Osteoblast (primary cell): Measurements from ENCODE around the gene MRPS5. TPM values are rescaled to one million over a fixed set of nuclear protein-coding genes. Genes with fewer than 3 reads are reported as not detected.

Experiments
- DNase-seq: peaks from one replicate; pipeline ENCODE4 v3.0.0; 2011; ENCODE audit warnings: low spot score, mixed read lengths; ENCODE audit not compliant: insufficient read length; ENCODE audit errors: missing footprints
- H2AFZ ChIP-seq: 2 replicates; pipeline ENCODE4 v1.6.0; 2011; ENCODE audit warnings: mild to moderate bottlenecking, low read length
- H3K27ac ChIP-seq: 2 replicates; pipeline ENCODE4 v1.5.1; 2011; ENCODE audit warnings: mild to moderate bottlenecking, low read depth, low read length, moderate library complexity
- H3K27me3 ChIP-seq: 2 replicates; pipeline ENCODE4 v1.6.0; 2012; ENCODE audit warnings: mild to moderate bottlenecking, control low read depth, inconsistent platforms, low read length, moderate library complexity; ENCODE audit not compliant: insufficient read depth
- H3K36me3 ChIP-seq: 2 replicates; pipeline ENCODE4 v1.5.1; 2011; ENCODE audit warnings: mild to moderate bottlenecking, low read length, control low read depth, moderate library complexity; ENCODE audit not compliant: insufficient read depth
- H3K4me1 ChIP-seq: 2 replicates; pipeline ENCODE4 v1.5.1; 2011; ENCODE audit warnings: mild to moderate bottlenecking, low read length, control low read depth, moderate library complexity; ENCODE audit not compliant: insufficient read depth
- H3K4me2 ChIP-seq: 2 replicates; pipeline ENCODE4 v1.6.0; 2011; ENCODE audit warnings: mild to moderate bottlenecking, low read length; ENCODE audit not compliant: insufficient read depth
- H3K4me3 ChIP-seq: fragments of 200-600 bp; sonication (generic); 3 replicates; pipeline ENCODE4 v1.5.1; 2012; ENCODE audit warnings: mild to moderate bottlenecking, low read length, inconsistent platforms; ENCODE audit not compliant: insufficient read depth
- H3K79me2 ChIP-seq: 2 replicates; pipeline ENCODE4 v1.6.0; 2012; ENCODE audit warnings: mild to moderate bottlenecking, low read length, control low read depth, inconsistent platforms; ENCODE audit not compliant: insufficient read depth
- H3K9me3 ChIP-seq: 2 replicates; pipeline ENCODE4 v1.5.1; 2011; ENCODE audit warnings: low read depth, low read length, control low read depth
- H4K20me1 ChIP-seq: 2 replicates; pipeline ENCODE4 v1.6.0; 2012; ENCODE audit warnings: mild to moderate bottlenecking, low read length, control low read depth; ENCODE audit not compliant: insufficient read depth
- CTCF ChIP-seq: IDR thresholded peaks from 2 replicates; pipeline ENCODE4 v1.5.1; 2011; ENCODE audit warnings: mild to moderate bottlenecking, low read depth, low read length, moderate library complexity; ENCODE audit errors: extremely low read depth
- total RNA-seq: library from RNA; depleted of rRNA; stranded (reverse); fragments of >200 nt; gene quantifications from 2 replicates; pipeline ENCODE4 v1.2.3, GENCODE V29; 2012

MRPS5 gene
- total RNA-seq, 1 donor: 27.1 TPM

DNA sequence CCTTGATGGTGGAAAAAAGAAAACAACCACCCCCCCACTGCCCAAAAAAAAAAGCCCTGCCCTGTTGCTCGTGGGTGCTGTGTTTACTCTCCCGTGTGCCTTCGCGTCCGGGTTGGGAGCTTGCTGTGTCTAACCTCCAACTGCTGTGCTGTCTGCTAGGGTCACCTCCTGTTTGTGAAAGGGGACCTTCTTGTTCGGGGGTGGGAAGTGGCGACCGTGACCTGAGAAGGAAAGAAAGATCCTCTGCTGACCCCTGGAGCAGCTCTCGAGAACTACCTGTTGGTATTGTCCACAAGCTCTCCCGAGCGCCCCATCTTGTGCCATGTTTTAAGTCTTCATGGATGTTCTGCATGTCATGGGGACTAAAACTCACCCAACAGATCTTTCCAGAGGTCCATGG is 68.1 kb downstream of the MRPS5 start:
- DNase-seq: no peak

GRCh38 chr2:95052804-95053479 is 68.7 kb downstream of the MRPS5 start:
- no peaks in the 10 kb centered on the region for H3K36me3 ChIP-seq
- H3K79me2 ChIP-seq: no peaks in the 10 kb centered on the region
- no peak overlapping the region for H3K4me3 ChIP-seq
- TF ChIP-seq CTCF: no peak
- H4K20me1 ChIP-seq: no peaks in the 10 kb centered on the region
- DNase-seq: no peak
- no peak overlapping the region for H3K4me2 ChIP-seq
- H3K27me3 ChIP-seq: peaks cover 27% of the 10 kb centered on the region
- no peaks in the 10 kb centered on the region for H3K4me1 ChIP-seq
- no peak overlapping the region for H3K27ac ChIP-seq
- H3K9me3 ChIP-seq: no peaks in the 10 kb centered on the region
- H2AFZ ChIP-seq: no peak overlapping the region

More for the DNA sequence above, 68.1 kb downstream of the MRPS5 start:
- peaks cover 25% of the 10 kb centered on the region for H3K27me3 ChIP-seq
- no peaks in the 10 kb centered on the region for H3K9me3 ChIP-seq
- no peak overlapping the region for H3K4me2 ChIP-seq
- no peaks in the 10 kb centered on the region for H3K4me1 ChIP-seq
- no peak overlapping the region for H2AFZ ChIP-seq
- H3K79me2 ChIP-seq: no peaks in the 10 kb centered on the region
- no peaks in the 10 kb centered on the region for H4K20me1 ChIP-seq
- no peak overlapping the region for H3K4me3 ChIP-seq
- TF ChIP-seq CTCF: no peak
- H3K27ac ChIP-seq: no peak overlapping the region
- no peaks in the 10 kb centered on the region for H3K36me3 ChIP-seq

DNA sequence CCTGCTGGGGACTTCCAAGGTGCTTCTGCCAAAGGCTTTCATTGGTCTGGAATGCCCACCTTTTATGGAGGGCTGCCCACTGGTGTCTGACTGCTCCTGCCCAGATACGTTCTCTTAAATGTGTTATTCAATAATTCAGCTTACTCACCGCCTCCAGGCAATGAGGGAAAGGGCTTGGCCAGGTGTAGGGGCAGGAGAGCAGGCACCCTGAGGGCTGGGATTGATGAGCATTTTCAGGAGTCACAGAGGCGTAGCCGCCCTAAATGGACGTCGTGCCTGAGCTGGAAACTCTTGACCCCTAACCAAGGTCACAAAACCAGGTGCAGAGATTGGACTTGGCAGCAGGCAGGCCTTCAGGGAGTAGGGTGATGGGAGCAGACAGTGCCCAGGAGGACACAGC is 69.3 kb downstream of the MRPS5 start:
- no peaks in the 10 kb centered on the region for H3K4me1 ChIP-seq
- TF ChIP-seq CTCF: no peak

DNA sequence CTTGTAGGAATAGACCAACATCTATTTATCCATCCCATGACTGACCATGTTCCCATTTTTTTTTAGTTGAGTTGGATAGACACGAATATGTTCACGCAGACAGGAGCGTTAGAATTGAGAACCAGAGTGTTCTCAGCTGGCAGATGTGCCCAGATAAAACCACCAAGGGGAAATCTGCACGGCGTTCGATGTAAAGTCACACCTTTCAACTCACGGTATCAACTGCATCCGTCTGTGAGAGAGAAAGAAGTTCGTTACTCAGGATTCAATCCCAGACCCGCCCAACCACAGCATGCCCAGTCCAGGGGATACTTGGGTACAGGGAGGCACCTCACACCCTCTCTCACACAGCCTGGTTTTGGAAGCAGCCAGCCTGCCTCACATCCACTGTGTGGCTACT is 70.0 kb downstream of the MRPS5 start:
- peaks cover 29% of the 10 kb centered on the region for H3K27me3 ChIP-seq
- no peak for TF ChIP-seq CTCF
- no peak overlapping the region for H3K4me3 ChIP-seq
- no peak overlapping the region for H3K4me2 ChIP-seq
- no peak overlapping the region for H2AFZ ChIP-seq
- H3K4me1 ChIP-seq: no peaks in the 10 kb centered on the region
- no peaks in the 10 kb centered on the region for H3K36me3 ChIP-seq
- no peak overlapping the region for H3K27ac ChIP-seq
- DNase-seq: no peak
- no peaks in the 10 kb centered on the region for H3K9me3 ChIP-seq
- H3K79me2 ChIP-seq: no peaks in the 10 kb centered on the region
- no peaks in the 10 kb centered on the region for H4K20me1 ChIP-seq

More for the DNA sequence above, 69.3 kb downstream of the MRPS5 start:
- DNase-seq: no peak
- Histone ChIP-seq H3K36me3 (no peaks in the 10 kb centered on the region), H3K79me2 (no peaks in the 10 kb centered on the region), H2AFZ (no peak overlapping the region), H4K20me1 (no peaks in the 10 kb centered on the region), H3K4me2 (no peak overlapping the region), H3K27me3 (peaks cover 29% of the 10 kb centered on the region), H3K4me3 (no peak overlapping the region), H3K27ac (no peak overlapping the region), H3K9me3 (no peaks in the 10 kb centered on the region)
